T-helper 1 cell treated with Interleukin-12 subunit alpha and Interleukin-12 subunit beta and Interleukin-4 antibody, amounts not matched to agents 30 μg/mL and 1 μg/mL, for 36 hours (primary cell): ENCODE data around the gene FGB.
"Not testable (repeated sequence)": the region's sequence is repeated elsewhere in the genome, so short reads cannot be mapped to it uniquely, and the experiment has no call there.

Experiments
- H3K27ac Mint-ChIP-seq: one replicate; pipeline ENCODE4 v1.8.0; 2021; ENCODE audit warnings: mild to moderate bottlenecking, mixed read lengths
- H3K27me3 Mint-ChIP-seq: one replicate; pipeline ENCODE4 v1.8.0; 2021; ENCODE audit warnings: low read depth, mixed read lengths
- H3K36me3 Mint-ChIP-seq: one replicate; pipeline ENCODE4 v1.8.0; 2021; ENCODE audit warnings: low read depth, mixed read lengths
- H3K4me1 Mint-ChIP-seq: one replicate; pipeline ENCODE4 v1.8.0; 2021; ENCODE audit warnings: low read depth, mixed read lengths
- H3K4me3 Mint-ChIP-seq: one replicate; pipeline ENCODE4 v1.8.0; 2021; ENCODE audit warnings: mild to moderate bottlenecking, moderate library complexity, mixed read lengths
- H3K9me3 Mint-ChIP-seq: one replicate; pipeline ENCODE4 v1.8.0; 2021; ENCODE audit warnings: mixed read lengths

Gene FGB

DNA sequence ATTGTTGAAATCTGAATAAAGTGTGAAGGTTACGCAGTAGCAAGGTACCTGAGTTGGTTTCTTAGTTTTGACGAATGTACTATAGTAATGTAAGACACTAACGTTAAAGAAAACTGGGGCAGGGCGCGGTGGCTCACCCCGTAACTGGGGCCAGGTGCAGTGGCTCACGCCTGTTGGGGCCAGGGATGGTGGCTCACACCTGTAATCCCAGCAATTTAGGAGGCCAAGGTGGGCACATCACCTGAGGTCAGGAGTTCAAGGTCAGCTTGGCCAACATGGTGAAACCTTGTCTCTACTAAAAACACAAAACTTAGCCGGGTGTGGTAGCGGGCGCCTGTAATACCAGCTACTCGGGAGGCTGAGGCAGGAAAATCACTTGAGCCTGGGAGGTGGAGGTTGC lies 34.5 kb downstream of the FGB start:
- H3K4me3 Mint-ChIP-seq, H3K27me3 Mint-ChIP-seq, H3K27ac Mint-ChIP-seq, H3K36me3 Mint-ChIP-seq, H3K9me3 Mint-ChIP-seq, H3K4me1 Mint-ChIP-seq: not testable (repeated sequence)

DNA sequence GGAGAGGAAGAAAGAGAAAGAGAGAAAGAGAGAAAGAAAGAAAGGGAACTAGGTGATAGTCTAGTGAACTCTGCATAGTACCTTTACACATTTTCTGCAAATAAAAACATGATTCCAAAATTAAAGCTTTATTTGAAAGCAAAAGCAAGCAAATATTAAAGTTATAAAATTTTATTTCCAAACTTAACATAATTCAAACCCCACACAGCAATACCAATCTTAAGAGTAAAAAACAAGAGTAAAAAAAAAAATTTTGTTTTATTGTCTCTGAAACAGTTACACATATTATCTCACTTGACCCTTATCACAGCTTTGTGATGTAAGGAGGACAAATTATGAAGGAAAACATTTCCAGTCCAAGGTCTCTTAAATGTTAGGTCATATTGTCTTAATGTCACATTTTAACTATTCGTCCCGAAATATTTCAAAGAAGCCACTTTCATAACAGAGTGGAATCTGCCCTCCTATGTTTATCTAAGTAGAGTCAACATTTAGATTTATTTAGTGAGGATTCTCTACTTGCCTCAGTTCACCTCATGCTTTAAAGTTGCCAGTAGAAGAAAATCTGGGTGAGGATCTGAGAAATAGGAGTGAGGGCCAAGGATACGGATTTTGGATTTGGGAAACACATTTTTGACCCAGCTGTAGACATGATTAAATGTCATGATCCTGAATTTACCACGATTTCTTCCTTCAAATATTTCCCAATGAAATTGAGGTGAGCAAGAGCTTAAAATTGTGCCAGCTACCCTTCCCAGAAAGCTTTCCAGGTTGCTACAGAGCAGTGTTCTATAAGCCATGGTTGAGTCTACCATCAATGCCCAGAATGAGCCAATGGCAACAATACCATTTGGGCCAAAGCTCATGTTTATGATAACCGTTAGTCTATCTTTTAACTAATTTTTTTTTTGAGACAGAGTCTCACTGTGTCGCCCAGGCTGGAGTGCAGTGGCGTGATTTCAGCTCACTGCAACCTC lies 35.3 kb downstream of the FGB start:
- H3K4me1 Mint-ChIP-seq = no peaks in the 10 kb centered on the region
- H3K9me3 Mint-ChIP-seq = no peaks in the 10 kb centered on the region
- H3K4me3 Mint-ChIP-seq = no peak overlapping the region
- no peaks in the 10 kb centered on the region for H3K36me3 Mint-ChIP-seq
- peaks cover 6% of the 10 kb centered on the region for H3K27me3 Mint-ChIP-seq
- H3K27ac Mint-ChIP-seq = no peak overlapping the region

DNA sequence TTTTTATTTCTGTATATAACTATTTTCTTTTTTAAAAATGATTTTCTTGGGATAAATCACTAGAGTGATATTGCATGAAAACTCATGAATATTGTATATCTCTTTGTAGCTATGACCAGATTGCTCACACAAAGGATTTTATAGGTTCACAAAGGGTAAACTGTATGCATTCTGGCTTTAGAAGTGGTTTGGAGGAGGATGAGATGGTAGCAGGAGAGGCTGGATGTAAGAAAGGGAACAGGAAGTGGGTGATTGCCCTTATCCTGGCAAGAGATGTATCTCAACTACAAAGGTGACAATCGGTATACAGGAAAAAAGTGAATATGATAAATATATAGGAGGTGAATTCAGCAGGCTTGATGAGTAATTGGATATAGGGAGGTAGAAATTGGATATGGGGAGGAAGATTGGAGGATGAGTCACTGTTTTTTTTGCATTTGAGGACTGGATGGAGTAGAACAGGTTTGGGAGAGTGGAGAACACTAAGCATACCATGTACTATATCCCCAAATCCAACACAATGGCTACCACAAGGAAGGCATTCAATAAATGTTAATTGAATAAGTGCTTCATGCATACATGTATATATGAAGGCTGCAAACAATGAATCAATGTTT lies 39.7 kb downstream of the FGB start:
- Mint-ChIP-seq H3K4me1 (no peaks in the 10 kb centered on the region), H3K36me3 (no peaks in the 10 kb centered on the region), H3K27me3 (peaks cover 14% of the 10 kb centered on the region), H3K4me3 (no peak overlapping the region), H3K9me3 (no peaks in the 10 kb centered on the region), H3K27ac (no peak overlapping the region)

DNA sequence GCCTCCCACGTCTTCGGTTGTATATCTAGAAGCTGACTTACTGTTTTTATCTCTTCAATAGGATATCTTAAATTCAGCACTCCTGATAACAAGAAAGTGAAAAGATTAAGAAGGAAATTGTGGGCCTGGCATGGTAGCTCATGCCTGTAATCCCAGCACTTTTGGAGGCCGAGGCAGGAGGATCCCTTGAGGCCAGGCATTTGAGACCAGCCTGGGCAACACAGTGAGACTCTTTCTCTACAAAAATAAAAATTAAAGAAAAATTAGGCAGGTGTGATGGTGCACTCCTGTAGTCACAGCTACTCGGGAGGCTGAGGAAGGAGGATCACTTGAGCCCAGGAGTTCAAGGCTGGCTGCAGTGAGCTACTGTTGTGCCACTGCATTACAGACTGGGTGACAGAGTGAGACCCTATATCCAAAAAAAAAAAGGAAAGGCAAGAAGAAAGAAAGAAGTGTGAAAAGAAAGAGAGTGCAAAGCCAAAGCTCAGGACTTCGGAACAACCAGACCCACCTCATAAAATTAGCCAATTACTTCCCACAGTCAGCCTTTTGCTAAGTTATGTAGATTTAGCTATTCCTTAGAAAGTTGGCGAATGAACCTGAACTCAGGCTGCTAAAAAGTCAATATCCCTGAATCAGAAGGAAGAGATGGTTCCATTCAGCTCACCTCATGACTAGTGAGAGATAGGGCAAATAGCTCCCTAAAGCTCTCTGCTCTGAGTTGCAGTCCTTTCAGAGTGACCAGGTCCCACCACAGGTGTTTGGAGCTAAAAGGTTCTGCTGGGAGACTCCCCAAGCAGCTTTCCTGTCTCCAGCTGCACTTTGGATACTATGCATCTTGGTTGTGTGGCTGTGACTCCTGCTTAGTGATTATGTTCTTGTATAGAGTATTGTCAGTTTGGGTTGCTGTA lies 40.5 kb downstream of the FGB start:
- H3K4me1 Mint-ChIP-seq = no peaks in the 10 kb centered on the region
- no peaks in the 10 kb centered on the region for H3K9me3 Mint-ChIP-seq
- no peak overlapping the region for H3K4me3 Mint-ChIP-seq
- peaks cover 15% of the 10 kb centered on the region for H3K27me3 Mint-ChIP-seq
- no peak overlapping the region for H3K27ac Mint-ChIP-seq
- H3K36me3 Mint-ChIP-seq = no peaks in the 10 kb centered on the region

DNA sequence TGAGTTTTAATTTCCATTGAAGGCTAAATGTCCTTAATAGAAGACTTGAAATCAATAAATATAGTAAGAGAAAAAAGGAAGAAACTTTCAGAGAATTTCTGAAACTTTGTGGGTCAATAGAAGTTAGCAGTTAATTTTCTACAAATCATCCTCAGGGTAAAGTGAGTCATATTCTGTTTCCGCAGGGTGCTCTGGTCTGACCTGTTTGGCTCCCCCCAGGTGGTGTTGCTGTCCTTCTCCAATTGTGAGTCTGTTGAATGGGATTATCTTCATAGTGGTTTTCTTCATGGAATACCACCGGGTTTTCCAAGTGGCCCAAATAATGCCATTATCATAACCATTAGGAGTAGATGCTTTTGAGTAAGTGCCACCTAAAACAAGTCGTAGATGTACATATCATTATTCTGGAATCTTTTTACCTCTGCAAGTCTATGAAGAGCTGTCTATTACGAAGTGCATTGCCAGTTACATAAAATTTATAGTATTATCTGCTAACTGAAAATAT lies 41.9 kb downstream of the FGB start:
- Mint-ChIP-seq H3K9me3 (no peaks in the 10 kb centered on the region), H3K27me3 (peaks cover 25% of the 10 kb centered on the region), H3K4me3 (no peak overlapping the region), H3K36me3 (no peaks in the 10 kb centered on the region), H3K27ac (no peak overlapping the region), H3K4me1 (no peaks in the 10 kb centered on the region)

DNA sequence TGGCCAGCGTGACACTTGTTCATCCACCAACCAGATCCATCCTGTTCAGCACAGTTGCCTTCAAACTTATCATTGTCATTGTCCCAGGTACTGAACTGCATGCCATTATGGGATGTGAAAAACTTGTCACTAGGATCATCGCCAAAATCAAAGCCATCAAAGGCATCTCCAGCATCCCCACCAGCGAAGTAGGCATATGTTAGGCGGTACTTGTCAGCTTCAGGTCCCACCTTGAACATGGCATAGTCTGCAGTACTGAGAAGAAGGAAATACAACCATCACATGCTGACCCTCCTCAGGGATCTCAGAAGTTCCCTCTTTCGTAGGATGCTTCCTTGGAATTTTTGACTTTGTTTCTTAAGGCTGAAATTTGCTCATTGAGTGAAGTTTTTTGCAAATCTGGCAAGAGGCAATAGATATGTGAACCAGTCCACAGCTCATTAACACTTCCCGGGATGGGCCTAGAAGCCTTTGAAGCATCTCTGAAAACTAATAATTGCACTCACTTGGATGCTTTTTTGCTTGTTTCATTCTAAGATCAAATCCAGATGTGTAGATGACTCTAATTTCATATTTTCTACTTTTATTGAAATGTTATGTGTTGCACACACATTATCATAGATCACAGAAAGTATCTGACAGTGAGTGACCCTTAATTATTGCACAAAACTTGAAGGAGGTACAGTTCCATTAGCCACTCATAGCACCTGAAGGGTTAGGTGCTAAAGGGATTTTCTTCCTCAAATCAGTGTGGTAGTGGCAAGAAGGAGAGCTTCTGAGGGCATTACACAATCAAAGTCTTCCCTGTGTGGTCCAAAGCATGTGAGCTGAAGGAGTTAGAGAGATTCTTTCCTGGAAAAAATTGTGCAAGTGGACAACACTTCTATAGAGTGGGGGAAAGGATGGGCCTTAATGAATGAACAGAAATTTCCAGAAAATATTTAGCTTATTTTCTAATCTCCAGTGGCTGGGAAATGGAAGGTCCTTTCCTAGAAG lies 44.2 kb downstream of the FGB start:
- H3K27me3 Mint-ChIP-seq = peaks cover 34% of the 10 kb centered on the region
- no peaks in the 10 kb centered on the region for H3K9me3 Mint-ChIP-seq
- H3K4me3 Mint-ChIP-seq = no peak overlapping the region
- no peaks in the 10 kb centered on the region for H3K4me1 Mint-ChIP-seq
- no peak overlapping the region for H3K27ac Mint-ChIP-seq
- no peaks in the 10 kb centered on the region for H3K36me3 Mint-ChIP-seq

DNA sequence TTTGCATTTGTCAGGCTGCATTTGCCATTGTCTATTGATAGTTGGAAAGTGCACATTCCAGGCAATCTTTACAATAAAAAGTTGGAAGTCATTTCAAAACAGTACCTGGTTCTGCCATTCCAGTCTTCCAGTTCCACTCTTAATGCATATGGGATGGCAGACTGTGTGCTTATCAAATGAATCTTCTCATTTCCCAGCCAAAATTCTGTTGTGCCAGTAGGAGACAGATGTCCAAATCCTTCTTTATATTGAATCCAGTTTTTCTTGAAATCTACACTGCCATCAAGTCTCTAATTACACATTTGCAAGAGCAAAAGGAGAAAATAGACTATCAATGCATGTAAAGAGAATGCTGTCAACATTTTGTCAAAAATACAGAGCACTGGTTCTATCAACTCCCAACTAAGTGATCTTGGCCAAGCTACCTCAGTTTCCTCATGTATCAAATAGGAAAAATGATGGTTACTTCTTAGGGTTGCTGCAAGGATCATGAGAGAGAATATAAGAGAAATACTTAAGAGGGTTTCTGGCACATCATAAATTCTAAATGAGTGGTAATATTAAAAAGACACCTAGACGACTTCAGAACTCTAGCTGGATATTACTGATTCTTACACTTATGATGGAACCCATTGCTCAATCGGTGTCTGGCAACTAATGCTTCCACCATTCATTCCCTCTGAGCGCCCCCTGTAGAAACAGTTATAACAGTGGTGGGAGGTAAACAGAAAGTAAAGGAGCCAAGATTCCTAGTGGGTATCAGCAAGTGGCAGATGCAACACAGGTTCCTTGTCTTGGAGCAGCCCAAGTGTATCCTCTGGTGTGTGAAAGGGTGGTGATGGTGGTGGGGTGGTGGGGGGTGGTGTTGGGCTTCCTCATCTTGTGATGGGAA lies 45.8 kb downstream of the FGB start:
- no peak overlapping the region for H3K27ac Mint-ChIP-seq
- no peak overlapping the region for H3K4me3 Mint-ChIP-seq
- H3K9me3 Mint-ChIP-seq = no peaks in the 10 kb centered on the region
- peaks cover 39% of the 10 kb centered on the region for H3K27me3 Mint-ChIP-seq
- H3K36me3 Mint-ChIP-seq = no peaks in the 10 kb centered on the region
- H3K4me1 Mint-ChIP-seq = no peaks in the 10 kb centered on the region

DNA sequence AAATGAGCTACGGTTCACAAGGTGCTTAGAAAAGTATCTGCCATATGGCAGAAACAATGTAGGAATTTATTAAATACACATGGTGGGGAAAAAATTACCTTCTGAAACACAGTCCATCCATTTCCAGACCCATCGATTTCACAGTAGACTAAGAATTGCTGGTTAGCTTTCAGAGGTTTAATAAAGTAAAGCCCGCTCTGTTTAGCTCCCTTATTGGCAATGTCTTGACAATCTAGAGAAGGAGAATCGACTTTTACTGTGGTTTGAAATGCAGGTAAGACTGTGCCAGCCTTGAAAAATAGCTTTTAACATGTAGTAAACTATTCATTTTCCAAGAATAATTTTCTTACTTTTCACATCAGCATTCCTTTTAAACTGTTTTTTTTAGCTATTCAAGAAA lies 46.7 kb downstream of the FGB start:
- H3K4me1 Mint-ChIP-seq = no peaks in the 10 kb centered on the region
- no peak overlapping the region for H3K27ac Mint-ChIP-seq
- H3K27me3 Mint-ChIP-seq = peaks cover 43% of the 10 kb centered on the region
- no peaks in the 10 kb centered on the region for H3K36me3 Mint-ChIP-seq
- H3K4me3 Mint-ChIP-seq = no peak overlapping the region
- H3K9me3 Mint-ChIP-seq = no peaks in the 10 kb centered on the region

DNA sequence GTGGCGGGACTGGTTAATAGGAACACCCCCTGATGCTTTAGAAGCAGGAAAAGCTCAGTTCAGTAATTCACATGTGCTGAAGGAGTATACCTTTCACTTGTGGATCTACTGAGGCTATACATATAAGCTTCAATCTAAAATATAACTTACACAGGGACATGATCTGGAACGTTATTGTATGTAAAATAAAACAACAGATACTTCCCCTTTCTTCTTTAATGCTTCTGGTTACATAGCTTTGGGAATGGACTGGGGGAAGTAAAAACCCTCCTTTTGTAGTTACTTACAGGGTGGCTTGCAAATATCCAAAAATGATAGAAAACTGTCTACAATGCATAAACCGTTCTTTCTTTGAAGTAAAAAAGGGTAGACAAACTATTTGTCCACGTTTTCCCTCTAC lies 47.8 kb downstream of the FGB start:
- Mint-ChIP-seq H3K4me1 (no peaks in the 10 kb centered on the region), H3K27me3 (peaks cover 43% of the 10 kb centered on the region), H3K27ac (no peak overlapping the region), H3K4me3 (no peak overlapping the region), H3K9me3 (no peaks in the 10 kb centered on the region), H3K36me3 (no peaks in the 10 kb centered on the region)

DNA sequence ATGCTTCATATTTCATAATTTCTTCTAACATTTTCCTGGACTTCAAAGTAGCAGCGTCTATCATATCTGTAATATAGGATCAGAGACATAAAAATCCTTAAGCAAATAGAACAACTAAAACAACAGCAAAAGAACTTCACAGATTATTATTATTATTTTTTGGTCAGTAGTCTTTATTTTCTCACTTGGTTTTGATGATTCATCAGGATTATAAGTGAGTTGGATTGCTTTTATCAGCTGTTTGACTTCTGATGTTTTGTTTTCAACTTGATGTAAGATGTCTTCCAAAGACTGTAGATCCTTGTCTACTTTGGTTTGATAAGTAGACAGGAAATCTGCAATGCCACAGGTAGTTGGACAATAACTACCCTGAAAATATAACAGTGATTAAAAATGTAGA lies 49.0 kb downstream of the FGB start:
- Mint-ChIP-seq H3K27me3 (peaks cover 39% of the 10 kb centered on the region), H3K27ac (no peak overlapping the region), H3K9me3 (peaks cover under 1% of the 10 kb centered on the region), H3K4me1 (peaks cover 4% of the 10 kb centered on the region), H3K4me3 (no peak overlapping the region), H3K36me3 (peaks cover under 1% of the 10 kb centered on the region)

DNA sequence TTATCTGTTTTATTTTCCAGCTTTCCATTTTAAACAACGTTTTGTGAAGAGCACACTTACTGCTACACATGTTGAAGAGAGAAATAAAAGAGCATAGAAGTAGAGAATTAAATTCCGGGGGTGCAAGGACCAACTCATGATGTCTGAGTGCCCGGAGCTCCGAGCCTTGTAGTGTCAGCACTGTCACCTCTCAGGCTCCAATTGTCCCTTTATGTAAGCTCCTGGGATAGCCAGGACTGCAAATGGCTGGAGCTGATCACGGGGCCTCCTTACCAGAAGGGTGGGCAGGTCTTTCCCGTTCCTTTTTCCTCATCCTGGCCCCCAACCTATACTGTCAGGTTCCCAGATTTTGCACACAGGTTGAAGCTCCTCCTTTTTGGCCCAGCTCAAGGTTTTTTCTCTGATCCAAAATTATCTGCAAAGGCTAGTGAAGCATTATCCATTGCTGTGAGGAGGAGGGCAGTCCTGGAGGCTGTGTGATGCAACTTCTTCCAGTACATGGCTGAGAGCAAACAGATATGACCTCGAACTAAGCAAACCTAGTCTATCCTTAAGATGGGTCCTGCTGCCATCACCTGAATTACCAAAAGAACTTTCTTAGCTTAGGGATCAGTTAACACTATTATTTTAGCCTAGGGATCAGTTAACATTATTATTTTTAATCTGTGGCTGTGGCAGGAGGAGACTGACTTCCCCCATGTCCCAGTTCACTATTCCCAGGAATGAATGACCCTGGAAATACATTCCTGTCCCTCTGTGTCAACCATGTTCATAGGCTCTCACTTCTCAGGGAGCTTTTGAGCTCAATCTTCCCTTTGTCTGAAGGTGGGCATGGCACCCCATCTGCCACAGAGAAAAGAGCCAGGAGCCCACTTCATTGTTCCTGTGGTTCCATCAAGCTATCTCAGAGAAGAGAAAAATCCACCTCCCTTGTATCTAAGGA lies 49.9 kb downstream of the FGB start, which contains the start of gene FGG:
TSS of gene FGG (minus strand) at position 185 of the 943 bp plus-strand sequence. CDS start at position 138, 47 bp downstream.
- Mint-ChIP-seq H3K27me3 (peaks cover 35% of the 10 kb centered on the region), H3K27ac (no peak within 1 kb of the TSS), H3K4me1 (peaks cover 8% of the 10 kb centered on the region), H3K36me3 (peaks cover 3% of the 10 kb centered on the region), H3K9me3 (peaks cover 5% of the 10 kb centered on the region), H3K4me3 (no peak within 1 kb of the TSS)

DNA sequence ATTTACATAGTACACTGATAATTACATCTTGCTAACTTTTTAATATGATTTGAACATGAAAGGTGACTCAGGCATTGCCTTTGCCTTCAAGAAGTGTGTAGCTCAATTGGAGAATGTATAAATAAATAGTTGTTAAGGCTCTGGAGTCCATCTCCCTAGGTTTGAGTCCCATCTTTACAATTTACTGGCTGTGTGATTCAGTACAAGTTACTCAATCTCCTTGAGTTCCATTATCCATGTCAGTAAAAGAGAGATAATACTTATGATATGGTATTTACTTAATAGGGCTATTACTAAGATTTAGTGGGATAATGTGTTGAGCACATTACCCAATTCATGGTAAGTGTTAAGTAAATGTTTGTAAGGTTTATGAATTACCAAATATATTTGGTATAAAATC lies 51.5 kb downstream of the FGB start:
- peaks cover 3% of the 10 kb centered on the region for H3K36me3 Mint-ChIP-seq
- H3K27ac Mint-ChIP-seq = no peak overlapping the region

More for the DNA sequence above, 51.5 kb downstream of the FGB start:
- H3K27me3 Mint-ChIP-seq = peaks cover 25% of the 10 kb centered on the region
- no peak overlapping the region for H3K4me3 Mint-ChIP-seq
- peaks cover 5% of the 10 kb centered on the region for H3K9me3 Mint-ChIP-seq
- H3K4me1 Mint-ChIP-seq = peaks cover 11% of the 10 kb centered on the region
